K562 (cell line): Measurements from ENCODE around the gene USP10. TPM values are rescaled to one million over a fixed set of nuclear protein-coding genes. Genes with fewer than 3 reads are reported as not detected.

ENCODE experiments used
- ATAC-seq: fragments of 200-7000 bp; cut with Tn5 transposase; 3 replicates; pipeline ENCODE4 v1.9.1; 2020; ENCODE audit warnings: moderate library complexity
- BruUV-seq: library from RNA; stranded (reverse); fragments of 400-500 nt; replicated peaks from 2 replicates; lab custom pipeline; 2021; lab: Mats Ljungman, UMichigan
- CTCF ChIA-PET: fragments of 300-600 bp; formaldehyde crosslinking; extraction: SDS; loops from one replicate; lab custom pipeline; 2021; ENCODE audit warnings: low intra/inter-chr PET ratio; lab: Yijun Ruan, JAX
- POLR2A ChIA-PET: fragments of 300-600, 350-650 bp; sonication (Branson Sonifier 250); formaldehyde crosslinking; extraction: SDS; loops from one replicate; lab custom pipeline; 2021; ENCODE audit warnings: antibody characterized with exemption, inconsistent platforms; lab: Yijun Ruan, JAX
- DNase-seq, 4 experiments: peaks; one replicate each; pipeline versions ENCODE4 v3.0.0 to v3.0.0-alpha.2; 2011 to 2018; ENCODE audit warnings: low spot score in 3 of 4, mixed read lengths in 3 of 4; ENCODE audit errors: extremely low read depth in 1 of 4
- FAIRE-seq: peaks from 2 replicates; lab custom pipeline; 2011; peaks lifted over from hg19 to GRCh38; lab: Jason Lieb, UNC
- H2AFZ ChIP-seq: 2 replicates; pipeline ENCODE4 v1.6.0; 2011; ENCODE audit warnings: low read depth, low read length, control low read depth, inconsistent platforms
- H3K27ac ChIP-seq: fragments of 200-600 bp; 3 replicates; pipeline ENCODE4 v1.8.0; 2011; ENCODE audit warnings: low read depth, mild to moderate bottlenecking, control low read depth, inconsistent platforms, low read length, moderate library complexity, mixed read lengths; ENCODE audit errors: extremely low read depth
- H3K27me3 ChIP-seq, 2 experiments: fragments of 300-600 bp in 1 of 2; 2 replicates in 1 of 2; 3 replicates in 1 of 2; pipeline versions ENCODE4 v1.6.0 to v1.8.0; 2011; ENCODE audit warnings: inconsistent platforms in 2 of 2, low read length in 2 of 2, mild to moderate bottlenecking in 1 of 2, mixed read lengths in 1 of 2, moderate library complexity in 1 of 2; ENCODE audit not compliant: control insufficient read depth in 2 of 2, insufficient read depth in 2 of 2
- H3K36me3 ChIP-seq: fragments of 300-600 bp; 3 replicates; pipeline ENCODE4 v1.8.0; 2011; ENCODE audit warnings: mild to moderate bottlenecking, low read length, inconsistent platforms; ENCODE audit not compliant: control insufficient read depth, insufficient read depth
- H3K4me1 ChIP-seq, 2 experiments: fragments of 200-600 bp in 1 of 2; replicated peaks in 1 of 2; 2 replicates in 1 of 2; 3 replicates in 1 of 2; pipeline versions ENCODE4 v1.5.1 to v1.8.0; 2011; ENCODE audit warnings: inconsistent platforms in 2 of 2, low read length in 2 of 2, mild to moderate bottlenecking in 1 of 2, mixed read lengths in 1 of 2, moderate library complexity in 1 of 2; ENCODE audit not compliant: control insufficient read depth in 2 of 2, insufficient read depth in 2 of 2
- H3K4me2 ChIP-seq: 2 replicates; pipeline ENCODE4 v1.6.1; 2011; ENCODE audit warnings: low read length, control low read depth, inconsistent platforms, mixed read lengths; ENCODE audit not compliant: insufficient read depth
- H3K4me3 ChIP-seq: fragments of 200-600 bp; sonication (generic), shearing (Covaris generic); 2 replicates; pipeline ENCODE4 v1.5.1; 2016; ENCODE audit warnings: control low read depth, inconsistent platforms
- H3K79me2 ChIP-seq: fragments of 200-600 bp; 3 replicates; pipeline ENCODE4 v1.8.0; 2011; ENCODE audit warnings: low read length, inconsistent platforms; ENCODE audit not compliant: control insufficient read depth, insufficient read depth
- H3K9ac ChIP-seq, 2 experiments: 2 replicates each; pipeline versions ENCODE4 v1.6.0 to v1.6.1; 2011; ENCODE audit warnings: low read depth in 2 of 2, low read length in 2 of 2, control low read depth in 1 of 2, inconsistent platforms in 1 of 2, mild to moderate bottlenecking in 1 of 2, mixed read lengths in 1 of 2; ENCODE audit not compliant: insufficient read depth in 1 of 2
- H3K9me1 ChIP-seq: one replicate; pipeline ENCODE4 v1.6.0; 2011; ENCODE audit warnings: inconsistent platforms, mild to moderate bottlenecking, low read length, moderate library complexity; ENCODE audit not compliant: control insufficient read depth, insufficient read depth
- H3K9me3 ChIP-seq: replicated peaks from 2 replicates; pipeline ENCODE4 v1.5.1; 2011; ENCODE audit warnings: low read depth, low read length, inconsistent platforms; ENCODE audit not compliant: control insufficient read depth, insufficient read depth
- H4K20me1 ChIP-seq: replicated peaks from 2 replicates; pipeline ENCODE4 v1.6.1; 2011; ENCODE audit warnings: low read length, inconsistent platforms, mixed read lengths; ENCODE audit not compliant: control insufficient read depth, insufficient read depth
- CC2D1A ChIP-seq: fragments of 450-650 bp; IDR thresholded peaks from 2 replicates; pipeline ENCODE4 v1.6.1; 2017; ENCODE audit warnings: mild to moderate bottlenecking
- CEBPG ChIP-seq, 3 experiments: fragments of 200-800 bp in 1 of 3; sonication (Bioruptor generic) in 1 of 3; sonication (generic) in 1 of 3; formaldehyde crosslinking in 1 of 3; IDR thresholded peaks in 2 of 3; conservative IDR thresholded peaks in 1 of 3; 2 replicates each; pipeline versions ENCODE4 v1.6.1 to v1.8.0; 2016 to 2022; ENCODE audit warnings: missing compliant biosample characterization in 2 of 3, missing genetic modification characterization in 2 of 3, mild to moderate bottlenecking in 1 of 3, missing genetic modification reagents in 1 of 3
- EP300 ChIP-seq: IDR thresholded peaks from 2 replicates; pipeline ENCODE4 v1.6.1; 2012; ENCODE audit warnings: low read length, improper control_type of control experiment
- NFATC3 ChIP-seq: fragments of 450-650 bp; IDR thresholded peaks from 2 replicates; pipeline ENCODE4 v1.6.1; 2017; ENCODE audit warnings: mild to moderate bottlenecking
- POLR2G ChIP-seq: fragments of 200-400 bp; formaldehyde crosslinking; IDR thresholded peaks from 2 replicates; pipeline ENCODE4 v1.6.1; 2017; ENCODE audit warnings: low read depth, mild to moderate bottlenecking, antibody characterized with exemption, low read length, moderate library complexity
- ZNF347 ChIP-seq: fragments of 450-650 bp; formaldehyde crosslinking; IDR thresholded peaks from 2 replicates; pipeline ENCODE4 v1.4.0; 2020; ENCODE audit warnings: low read depth, mild to moderate bottlenecking, moderate library complexity
- WGBS: fragments of 100-300 bp; shearing (Covaris generic); methylation state at CpG from one replicate; pipeline ENCODE4 v1.1.6; 2016; ENCODE audit warnings: low coverage, mixed read lengths; ENCODE audit not compliant: insufficient coverage; ENCODE audit errors: missing lambda C conversion rate; 5-methylcytosine and 5-hydroxymethylcytosine counted together
- in situ Hi-C: fragments of 300-500 bp; cut with MboI; formaldehyde crosslinking; loops from 4 replicates; pipeline ENCODE4 v1.15.0; 2018; ENCODE audit warnings: inconsistent platforms, mixed read lengths
- intact Hi-C: fragments of 100-400 bp; cut with micrococcal nuclease; formaldehyde crosslinking; loops from 2 replicates; pipeline ENCODE4 v1.14.2; 2022
- polyA plus RNA-seq, 8 experiments: library from polyadenylated mRNA; depleted of rRNA in 4 of 8; stranded (reverse) in 5 of 8; unstranded in 3 of 8; fragments of >200 nt; fragmentation: Nextera tagmentation in 2 of 8; fragmentation: Illumina TruSeq in 1 of 8; extraction: Ambion mirVana in 2 of 8; extraction: Trizol in 1 of 8; gene quantifications; 2 replicates each; pipeline versions ENCODE4 v1.2.1 to v1.2.3, GENCODE V29; 2011 to 2014; ENCODE audit warnings: inconsistent platforms in 1 of 8, missing spikeins in 1 of 8
- total RNA-seq, 7 experiments: library from RNA; depleted of rRNA in 6 of 7; stranded (reverse); fragments of >200 nt in 6 of 7; fragmentation: Illumina TruSeq in 2 of 7; extraction: Trizol in 2 of 7; gene quantifications; 2 replicates each; pipeline versions ENCODE4 v1.2.1 to v1.2.3, GENCODE V29; 2011 to 2021; ENCODE audit warnings: low replicate concordance in 1 of 7
- TF ChIP-seq, protein P1 (sequence below): sonication (generic); formaldehyde crosslinking; IDR thresholded peaks from 2 replicates; pipeline ENCODE4 v1.8.0; 2022; ENCODE audit warnings: mild to moderate bottlenecking, missing genetic modification reagents

Gene USP10
- total and polyA plus RNA-seq, 9 of the 15 experiments (the other 6 are each of a cell fraction or from before 2014, with no cell fraction given) = 61.7 to 197 (median 116) TPM

DNA sequence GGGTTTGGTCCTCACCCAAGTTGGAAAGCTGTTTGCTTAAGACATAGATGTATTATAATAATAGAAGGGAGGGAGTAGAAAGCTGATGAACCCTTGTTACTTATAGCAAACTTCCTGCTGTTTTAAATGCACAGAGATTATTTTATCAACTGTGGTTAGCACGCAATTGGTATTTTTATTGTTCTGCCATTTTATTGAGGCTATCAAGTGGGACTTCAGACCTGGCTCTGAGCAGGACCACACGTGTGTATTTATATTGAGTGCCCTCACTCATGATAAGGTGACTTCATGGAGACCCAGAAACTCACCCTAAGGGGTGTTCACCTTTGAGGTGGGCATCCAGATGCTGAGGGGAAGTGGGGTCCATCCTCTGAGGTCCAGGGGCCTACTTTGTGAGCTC, 34.4 kb upstream of the USP10 start (continued):
- TF ChIP-seq EP300 = no peak
- no peak for TF ChIP-seq CEBPG (CRISPR knock-in tag; IDR thresholded peaks at IDR 0.05)
- TF ChIP-seq CEBPG (tag; conservative IDR thresholded peaks at IDR 0.05 in 1 of 2, IDR thresholded peaks at IDR 0.05 in 1 of 2) = no peak
- TF ChIP-seq NFATC3 = no peak
- TF ChIP-seq ZNF347 (CRISPR knock-in tag) = no peak
- TF ChIP-seq, protein P1, sequence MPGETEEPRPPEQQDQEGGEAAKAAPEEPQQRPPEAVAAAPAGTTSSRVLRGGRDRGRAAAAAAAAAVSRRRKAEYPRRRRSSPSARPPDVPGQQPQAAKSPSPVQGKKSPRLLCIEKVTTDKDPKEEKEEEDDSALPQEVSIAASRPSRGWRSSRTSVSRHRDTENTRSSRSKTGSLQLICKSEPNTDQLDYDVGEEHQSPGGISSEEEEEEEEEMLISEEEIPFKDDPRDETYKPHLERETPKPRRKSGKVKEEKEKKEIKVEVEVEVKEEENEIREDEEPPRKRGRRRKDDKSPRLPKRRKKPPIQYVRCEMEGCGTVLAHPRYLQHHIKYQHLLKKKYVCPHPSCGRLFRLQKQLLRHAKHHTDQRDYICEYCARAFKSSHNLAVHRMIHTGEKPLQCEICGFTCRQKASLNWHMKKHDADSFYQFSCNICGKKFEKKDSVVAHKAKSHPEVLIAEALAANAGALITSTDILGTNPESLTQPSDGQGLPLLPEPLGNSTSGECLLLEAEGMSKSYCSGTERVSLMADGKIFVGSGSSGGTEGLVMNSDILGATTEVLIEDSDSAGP (CRISPR knock-in tag) = no peak

DNA sequence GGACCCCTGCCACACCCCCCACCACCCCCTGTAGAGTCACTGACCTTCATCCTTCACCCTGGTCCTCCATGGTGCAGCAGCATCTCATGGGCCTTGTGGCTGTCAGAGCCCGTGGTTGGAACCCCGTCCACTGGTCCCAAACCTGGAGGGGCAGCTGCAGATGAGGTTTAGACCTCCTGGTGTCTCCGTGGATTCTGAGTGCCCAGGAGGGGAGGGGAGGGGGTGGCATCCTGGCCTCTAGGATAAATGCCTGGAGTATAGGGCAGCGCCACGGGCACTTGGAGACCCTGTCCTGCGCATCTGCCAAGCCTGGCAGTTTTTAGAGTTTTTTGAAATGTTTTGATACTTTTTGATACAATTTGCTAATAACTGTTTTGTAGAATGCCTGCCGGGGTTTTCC, 34.0 kb upstream of the USP10 start:
- Histone ChIP-seq H3K27ac (no peak overlapping the region), H2AFZ (no peak overlapping the region), H3K27me3 (no peaks in the 10 kb centered on the region), H3K36me3 (peaks cover 40% of the 10 kb centered on the region; the same call in 2 of the 3 replicates), H3K4me2 (no peak overlapping the region), H3K4me3 (no peak overlapping the region), H3K9me3 (no peaks in the 10 kb centered on the region), H3K79me2 (no peaks in the 10 kb centered on the region), H3K9ac (no peak overlapping the region), H3K9me1 (no peaks in the 10 kb centered on the region), H4K20me1 (peaks cover 13% of the 10 kb centered on the region; the same call in 1 of the 2 replicates), H3K4me1 (peaks cover 0 to 8% of the 10 kb centered on the region in 2 experiments; a peak in 1 of 5 replicates)
- in situ Hi-C loops (no loop called here), intact Hi-C loops (no loop called here)
- ATAC-seq (no peak), FAIRE-seq (no peak), DNase-seq (no peak)
- no TSS peak for BruUV-seq
- POLR2A ChIA-PET = interaction anchor here (0.5 to 1.5 kb wide), 3 partner anchors 16 to 347 kb away, joined by 3 read pairs; no protein-coding TSS in a partner anchor
- WGBS = 70% methylated on average over 7 of the region's 7 CpGs
- CTCF ChIA-PET = no interaction called here
- TF ChIP-seq POLR2G (peak; percentile 33; the same call in 1 of the 2 replicates), CC2D1A (no peak)
